AG10803 (cell line): ENCODE data around the gene COL20A1.
"Not testable (repeated sequence)": the region's sequence is repeated elsewhere in the genome, so short reads cannot be mapped to it uniquely, and the experiment has no call there.

ENCODE experiments used
- DNase-seq: peaks from one replicate; pipeline ENCODE4 v3.0.0; 2010; ENCODE audit warnings: low read depth
- H3K4me3 ChIP-seq: 2 replicates; pipeline ENCODE4 v1.5.1; 2011; ENCODE audit warnings: mild to moderate bottlenecking, low read length, control low read depth
- CTCF ChIP-seq: conservative IDR thresholded peaks from 2 replicates; pipeline ENCODE4 v1.5.1; 2011; ENCODE audit warnings: mild to moderate bottlenecking, low read length, control low read depth, inconsistent platforms

Gene COL20A1

GRCh38 chr20:63305393-63305792 lies 12.4 kb downstream of the COL20A1 start:
- no peak for TF ChIP-seq CTCF
- no peak for DNase-seq
- H3K4me3 ChIP-seq, result no peak overlapping the region

DNA sequence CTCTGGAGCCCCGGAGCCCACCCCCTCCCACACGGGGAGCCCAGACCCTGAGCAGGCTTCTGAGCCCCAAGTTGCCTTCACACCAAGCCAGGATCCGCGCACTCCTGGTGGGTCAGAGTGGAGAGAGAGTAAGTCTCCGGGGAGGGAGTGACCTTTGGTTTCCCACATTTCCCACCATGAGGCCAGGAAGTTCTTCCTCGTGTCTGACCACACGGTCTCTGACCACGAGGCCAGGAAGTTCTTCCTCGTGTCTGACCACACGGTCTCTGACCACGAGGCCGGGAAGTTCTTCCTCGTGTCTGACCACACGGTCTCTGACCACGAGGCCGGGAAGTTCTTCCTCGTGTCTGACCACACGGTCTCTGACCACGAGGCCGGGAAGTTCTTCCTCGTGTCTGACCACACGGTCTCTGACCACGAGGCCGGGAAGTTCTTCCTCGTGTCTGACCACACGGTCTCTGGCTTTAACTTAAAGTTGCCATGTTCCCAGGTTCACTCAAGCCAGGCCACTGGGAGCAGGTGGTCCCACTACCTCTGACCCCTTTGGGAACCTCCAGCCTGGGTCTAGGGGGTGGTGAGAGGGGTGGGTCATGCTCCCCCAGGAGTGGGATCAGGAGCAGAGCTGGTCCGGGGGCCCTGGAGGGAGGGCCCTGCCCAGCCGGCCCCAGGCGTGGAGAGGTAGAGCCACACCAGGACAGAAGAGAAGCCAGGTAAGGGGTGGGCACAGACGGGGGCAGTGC lies 13.1 kb downstream of the COL20A1 start:
- not testable (repeated sequence) for DNase-seq, H3K4me3 ChIP-seq

DNA sequence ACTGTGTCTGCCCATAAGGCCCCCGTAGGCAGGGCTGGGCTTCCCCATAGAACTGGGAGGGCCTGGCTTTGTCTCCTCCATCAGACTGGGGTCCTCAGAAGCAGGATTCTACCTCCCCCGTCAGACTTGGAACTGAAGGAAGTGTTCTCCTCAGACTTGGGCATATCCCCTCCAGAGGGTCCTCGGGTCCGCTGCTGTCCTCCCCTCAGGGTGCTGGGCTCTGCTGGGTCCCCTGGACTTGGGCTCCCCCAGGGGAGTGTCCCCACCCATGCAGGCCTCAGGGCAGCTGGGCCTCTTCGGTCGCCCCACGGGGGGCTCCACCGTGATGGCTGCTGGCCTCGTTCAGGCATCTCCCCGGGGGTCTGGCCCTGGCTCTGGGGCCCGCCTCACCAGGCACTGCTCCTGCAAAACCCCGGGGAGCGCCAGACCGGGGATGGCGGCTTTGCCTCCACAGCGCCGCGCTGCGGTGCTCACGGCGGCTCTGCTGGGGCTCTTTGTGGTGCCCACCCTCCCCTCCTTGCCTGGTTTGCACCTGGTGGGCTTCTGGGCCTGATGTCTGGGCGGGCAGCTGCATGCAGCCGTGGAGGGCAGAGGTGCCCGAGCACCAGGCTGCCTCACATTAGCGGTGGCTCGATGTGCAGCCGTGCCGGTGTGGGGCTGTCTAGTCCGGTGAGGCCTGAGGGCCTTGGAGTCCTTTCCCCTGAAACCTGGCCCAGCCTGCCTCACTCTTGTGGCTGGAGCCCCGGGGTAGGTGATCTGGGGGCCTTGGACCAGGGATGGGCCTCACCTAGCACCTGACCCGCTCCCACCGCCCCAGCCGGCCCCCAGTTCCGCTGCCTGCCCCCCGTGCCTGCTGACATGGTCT lies 13.9 kb downstream of the COL20A1 start:
- DNase-seq, result no peak
- no peak for TF ChIP-seq CTCF
- H3K4me3 ChIP-seq, result no peak overlapping the region

- no peak for TF ChIP-seq CTCF
- no peak overlapping the region for H3K4me3 ChIP-seq
- DNase-seq, result no peak
These were observed 14.7 kb downstream of the COL20A1 start for GRCh38 chr20:63307538-63308217.

- H3K4me3 ChIP-seq, result no peak overlapping the region
- no peak for DNase-seq
These were observed 15.4 kb downstream of the COL20A1 start for GRCh38 chr20:63308218-63308911.

GRCh38 chr20:63309261-63310071 lies 16.5 kb downstream of the COL20A1 start:
- DNase-seq, result peak; percentile 9
- H3K4me3 ChIP-seq, result no peak overlapping the region
- peak; percentile 80 for TF ChIP-seq CTCF

More at GRCh38 chr20:63308218-63308911, 15.4 kb downstream of the COL20A1 start:
- TF ChIP-seq CTCF, result no peak
